A673 (cell line): ENCODE measurements around the gene DDX42.
"Not testable (repeated sequence)": the region's sequence is repeated elsewhere in the genome, so short reads cannot be mapped to it uniquely, and the experiment has no call there.

ENCODE experiments used
- EZH2 ChIP-seq: fragments of 200-600 bp; sonication (generic); IDR thresholded peaks from 2 replicates; pipeline ENCODE4 v1.6.1; 2017; ENCODE audit warnings: borderline replicate concordance, low read depth, mild to moderate bottlenecking, mixed read lengths, antibody characterized with exemption, low read length; ENCODE audit not compliant: poor library complexity, severe bottlenecking
- TF ChIP-seq, protein P1 (sequence below): fragments of 300-800, 200-600 bp; sonication (generic); conservative IDR thresholded peaks from 2 replicates; pipeline ENCODE4 v1.5.1; 2017; ENCODE audit warnings: low read depth, mild to moderate bottlenecking, antibody characterized with exemption, low read length, moderate library complexity, mixed read lengths

DNA sequence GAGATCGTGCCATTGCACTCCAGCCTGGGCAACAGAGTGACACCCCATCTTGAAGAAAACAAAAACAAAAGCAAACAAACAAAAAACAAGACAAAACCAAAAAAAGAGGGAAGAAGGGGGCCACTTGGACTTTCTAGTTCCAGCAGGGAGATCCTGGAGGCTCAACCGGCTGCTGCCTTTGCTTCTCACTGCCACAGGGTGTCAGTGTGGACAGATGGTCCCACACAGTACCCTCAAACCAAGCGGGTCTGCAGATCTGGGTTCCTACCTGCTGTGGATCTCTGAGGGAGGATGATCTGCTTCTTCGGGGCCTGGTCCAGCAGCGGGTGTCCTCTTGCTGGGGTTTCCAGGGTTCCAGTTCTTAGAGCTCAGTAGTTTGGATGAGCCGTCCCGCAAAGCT lies 92.7 kb downstream of the DDX42 start:
- TF ChIP-seq, protein P1, sequence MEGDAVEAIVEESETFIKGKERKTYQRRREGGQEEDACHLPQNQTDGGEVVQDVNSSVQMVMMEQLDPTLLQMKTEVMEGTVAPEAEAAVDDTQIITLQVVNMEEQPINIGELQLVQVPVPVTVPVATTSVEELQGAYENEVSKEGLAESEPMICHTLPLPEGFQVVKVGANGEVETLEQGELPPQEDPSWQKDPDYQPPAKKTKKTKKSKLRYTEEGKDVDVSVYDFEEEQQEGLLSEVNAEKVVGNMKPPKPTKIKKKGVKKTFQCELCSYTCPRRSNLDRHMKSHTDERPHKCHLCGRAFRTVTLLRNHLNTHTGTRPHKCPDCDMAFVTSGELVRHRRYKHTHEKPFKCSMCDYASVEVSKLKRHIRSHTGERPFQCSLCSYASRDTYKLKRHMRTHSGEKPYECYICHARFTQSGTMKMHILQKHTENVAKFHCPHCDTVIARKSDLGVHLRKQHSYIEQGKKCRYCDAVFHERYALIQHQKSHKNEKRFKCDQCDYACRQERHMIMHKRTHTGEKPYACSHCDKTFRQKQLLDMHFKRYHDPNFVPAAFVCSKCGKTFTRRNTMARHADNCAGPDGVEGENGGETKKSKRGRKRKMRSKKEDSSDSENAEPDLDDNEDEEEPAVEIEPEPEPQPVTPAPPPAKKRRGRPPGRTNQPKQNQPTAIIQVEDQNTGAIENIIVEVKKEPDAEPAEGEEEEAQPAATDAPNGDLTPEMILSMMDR = not testable (repeated sequence)
- not testable (repeated sequence) for TF ChIP-seq EZH2
